ENCODE data around the gene RNASEH2C.
"Not testable (repeated sequence)": the region's sequence is repeated elsewhere in the genome, so short reads cannot be mapped to it uniquely, and the experiment has no call there.

RNASEH2C gene

GRCh38 chr11:65717906-65718305, 2.7 kb downstream of the RNASEH2C start:
- no peak for DNase-seq

GRCh38 chr11:65716774-65717405, 3.7 kb downstream of the RNASEH2C start:
- DNase-seq = no peak

- no peak for DNase-seq
Observed at GRCh38 chr11:65716302-65716701, 4.3 kb downstream of the RNASEH2C start.

- no peak for DNase-seq
Observed at GRCh38 chr11:65714433-65714832, 6.2 kb downstream of the RNASEH2C start.

GRCh38 chr11:65713212-65713969, 7.2 kb downstream of the RNASEH2C start:
- DNase-seq = no peak

- DNase-seq = no peak
Observed at GRCh38 chr11:65712633-65713076, 7.9 kb downstream of the RNASEH2C start.

GRCh38 chr11:65711785-65712632, 8.6 kb downstream of the RNASEH2C start, which contains the start of gene KAT5:
Gene KAT5, plus strand, starts transcription at chr11:65712252. Its CDS starts 16 bp downstream, at chr11:65712268.
- peak; percentile 88 to 100 (median 97) for DNase-seq

- DNase-seq = no peak
Observed at GRCh38 chr11:65710421-65710820, 10.2 kb downstream of the RNASEH2C start.

GRCh38 chr11:65709661-65710060, 10.9 kb downstream of the RNASEH2C start:
- no peak for DNase-seq

GRCh38 chr11:65708451-65708850, 12.1 kb downstream of the RNASEH2C start:
- no peak for DNase-seq

GRCh38 chr11:65707002-65707401, 13.6 kb downstream of the RNASEH2C start:
- not testable (repeated sequence) for DNase-seq

GRCh38 chr11:65706303-65706763, 14.3 kb downstream of the RNASEH2C start:
- DNase-seq = peak in 34 of 56 donors; percentile 3 to 81 (median 50)

GRCh38 chr11:65703846-65704245, 16.8 kb downstream of the RNASEH2C start:
- DNase-seq = no peak

GRCh38 chr11:65701686-65702085, 18.9 kb downstream of the RNASEH2C start:
- no peak for DNase-seq

- no peak for DNase-seq
Observed at GRCh38 chr11:65700399-65700798, 20.2 kb downstream of the RNASEH2C start.

- DNase-seq = peak in 1 of 56 donors; percentile 18
Observed at GRCh38 chr11:65699306-65699705, 21.3 kb downstream of the RNASEH2C start.

- DNase-seq = peak in 4 of 56 donors; percentile 10 to 25 (median 19)
Observed at GRCh38 chr11:65698205-65698604, 22.4 kb downstream of the RNASEH2C start.

- no peak for DNase-seq
Observed at GRCh38 chr11:65696802-65697552, 23.6 kb downstream of the RNASEH2C start.

GRCh38 chr11:65695459-65696241, 24.9 kb downstream of the RNASEH2C start:
- peak in 39 of 56 donors; percentile 7 to 79 (median 37) for DNase-seq

GRCh38 chr11:65692367-65692766, 28.2 kb downstream of the RNASEH2C start:
- no peak for DNase-seq

Measured in amygdala (tissue), 56 donors.